HG03558 (cell line): ENCODE data around the gene EIPR1.

Source experiments
- ATAC-seq: cut with Tn5 transposase; IDR thresholded peaks from one replicate; pipeline ENCODE4 v1.9.1; 2021; ENCODE audit warnings: moderate number of reproducible peaks; ENCODE audit not compliant: unreplicated experiment; ENCODE audit errors: extremely low read depth

EIPR1 gene

DNA sequence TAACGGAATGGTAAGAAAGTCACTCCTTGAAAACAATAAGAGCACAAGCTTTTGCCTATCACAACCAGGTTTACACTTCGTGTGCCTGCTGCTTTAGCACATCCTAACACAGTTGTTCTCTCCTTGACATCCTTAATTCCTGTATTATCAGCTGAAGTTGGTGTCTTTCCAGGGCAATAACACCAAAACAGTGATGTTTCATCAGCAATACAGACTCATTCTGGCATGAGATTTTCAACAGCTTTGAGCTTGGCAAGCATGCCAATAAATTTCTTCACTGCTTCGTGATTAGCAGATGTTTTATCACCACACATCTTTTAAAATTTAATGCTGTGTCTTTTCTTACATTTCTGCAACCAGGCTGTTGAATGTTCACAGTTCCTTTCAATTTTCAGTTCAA, 148.4 kb downstream of the EIPR1 start:
- no peak for ATAC-seq

- no peak for ATAC-seq
Observed at GRCh38 chr2:3224681-3225080, 152.9 kb downstream of the EIPR1 start.

DNA sequence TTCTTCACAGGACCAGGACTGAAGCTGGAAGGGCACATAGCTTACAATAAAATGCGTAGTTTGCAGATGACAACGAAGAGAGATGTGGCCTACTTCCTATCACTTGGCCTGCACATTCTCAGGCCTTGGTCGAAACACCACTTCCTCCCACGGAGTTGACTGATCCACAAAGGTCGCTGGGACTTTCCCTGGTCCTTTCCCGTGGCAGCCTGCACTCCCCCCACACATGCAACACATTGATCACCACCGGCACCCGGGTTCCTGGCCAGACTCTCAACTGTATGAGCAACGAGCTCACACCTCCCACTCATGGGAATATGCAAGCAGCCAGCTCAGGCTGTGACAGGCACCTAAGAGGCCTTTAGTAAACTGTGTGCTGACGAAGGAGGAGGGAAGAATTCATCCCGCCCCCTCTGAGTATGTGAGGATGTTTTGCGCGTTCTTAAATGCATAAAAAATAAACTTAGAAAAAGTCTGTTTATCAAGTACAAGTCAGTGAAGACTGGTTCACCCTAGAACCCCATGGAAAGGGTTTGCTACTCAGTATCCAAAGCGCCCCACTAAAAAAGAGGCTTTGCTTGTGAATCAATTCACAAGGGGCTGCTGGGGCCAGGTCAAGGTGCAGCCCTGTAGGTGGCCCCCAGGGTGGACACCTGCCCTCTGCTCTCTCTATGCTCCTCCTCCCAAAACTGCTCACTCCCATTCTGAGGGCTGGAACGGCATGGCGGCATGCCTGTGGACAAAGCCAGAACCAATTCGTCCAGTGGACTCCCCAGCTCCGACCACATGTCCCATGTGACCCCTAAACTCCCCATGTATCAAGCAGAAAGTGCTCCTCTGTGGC, 154.3 kb downstream of the EIPR1 start:
- peak; percentile 95 for ATAC-seq

DNA sequence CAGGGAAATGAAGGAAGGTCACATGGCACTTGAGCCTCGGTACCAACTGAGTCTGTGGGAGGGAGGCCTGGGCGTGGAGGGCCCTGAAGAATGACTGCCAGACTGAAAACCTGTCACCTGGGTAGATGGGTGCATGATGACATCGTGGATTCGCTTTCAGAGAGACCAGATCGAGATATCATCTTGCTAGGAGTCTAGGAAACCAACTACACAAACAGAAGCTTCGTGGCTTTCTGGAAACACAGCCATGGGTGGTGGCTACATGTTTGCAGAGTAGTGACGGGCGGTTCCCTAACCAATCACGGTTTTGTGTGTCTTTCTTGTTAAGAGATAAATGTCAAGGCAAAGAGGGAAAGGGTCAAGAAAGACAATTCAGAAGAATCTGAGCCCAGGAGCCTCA, 155.0 kb downstream of the EIPR1 start:
- ATAC-seq: peak; percentile 25

GRCh38 chr2:3219536-3219935, 158.1 kb downstream of the EIPR1 start:
- no peak for ATAC-seq

- no peak for ATAC-seq
Observed at GRCh38 chr2:3217646-3218045, 160.0 kb downstream of the EIPR1 start.

- no peak for ATAC-seq
Observed at GRCh38 chr2:3216841-3217495, 160.7 kb downstream of the EIPR1 start.

GRCh38 chr2:3214806-3215404, 162.7 kb downstream of the EIPR1 start:
- no peak for ATAC-seq

DNA sequence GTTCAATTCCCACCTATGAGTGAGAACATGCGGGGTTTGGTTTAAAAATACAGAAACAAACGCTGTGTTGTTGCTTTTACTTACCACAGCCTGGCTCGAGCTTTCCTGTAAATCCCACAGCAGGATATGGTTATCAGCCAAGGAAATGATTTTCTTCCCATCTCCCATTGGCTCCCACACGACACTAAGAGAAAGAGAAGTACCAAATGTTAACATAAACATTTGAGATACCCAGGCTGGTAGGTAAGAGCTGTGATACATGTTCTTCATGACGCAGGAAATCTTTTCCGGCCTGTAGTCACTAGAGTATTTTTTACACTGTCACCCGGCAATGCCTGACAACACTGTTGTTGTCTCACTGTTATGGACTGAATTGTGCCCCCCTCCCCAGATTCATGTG, 163.6 kb downstream of the EIPR1 start:
- no peak for ATAC-seq

- no peak for ATAC-seq
Observed at GRCh38 chr2:3212984-3213383, 164.6 kb downstream of the EIPR1 start.

- no peak for ATAC-seq
Observed at GRCh38 chr2:3212061-3212362, 165.6 kb downstream of the EIPR1 start.

- ATAC-seq: no peak
Observed at GRCh38 chr2:3211256-3212060, 166.2 kb downstream of the EIPR1 start.

GRCh38 chr2:3210257-3210656, 167.4 kb downstream of the EIPR1 start:
- ATAC-seq: no peak

GRCh38 chr2:3209258-3209657, 168.4 kb downstream of the EIPR1 start:
- no peak for ATAC-seq

- ATAC-seq: no peak
Observed at GRCh38 chr2:3208591-3208990, 169.0 kb downstream of the EIPR1 start.

DNA sequence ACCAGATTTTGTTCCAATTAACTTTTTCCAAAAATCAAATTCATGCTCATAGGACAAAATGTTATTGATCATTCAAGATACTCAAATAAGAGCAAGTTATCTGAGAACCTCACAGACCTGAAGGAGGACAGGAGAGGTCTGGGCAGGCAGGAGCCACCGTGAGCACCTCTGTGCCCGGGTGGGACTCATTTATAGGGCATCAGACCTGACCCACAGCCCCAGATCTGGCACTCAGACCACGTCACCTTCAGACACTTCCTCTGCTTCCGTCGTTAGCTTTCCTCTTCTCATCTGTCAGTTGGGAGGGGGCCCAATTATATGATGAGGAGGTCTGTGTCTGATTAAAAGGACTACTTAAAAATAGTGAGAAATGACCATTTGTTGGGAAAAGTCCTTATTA, 169.4 kb downstream of the EIPR1 start:
- ATAC-seq: no peak

DNA sequence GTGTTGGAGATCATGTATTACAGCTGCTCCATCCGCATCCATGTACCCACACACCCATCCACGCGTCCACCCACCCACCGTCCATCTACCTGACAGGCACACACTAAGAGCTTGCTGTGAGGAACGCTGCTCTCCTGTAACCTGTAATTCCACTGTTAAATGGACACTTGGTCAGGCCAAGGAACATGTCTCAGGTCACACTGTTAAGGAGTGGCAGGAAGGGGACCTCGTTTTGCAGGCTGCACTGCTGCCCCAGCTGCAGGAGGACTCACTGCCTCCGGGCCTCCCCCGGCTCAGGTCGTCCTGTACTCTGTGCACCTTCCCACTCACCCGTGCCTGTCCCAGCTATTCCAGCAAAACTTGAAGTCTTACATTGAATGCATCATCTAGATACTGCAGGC, 170.5 kb downstream of the EIPR1 start:
- ATAC-seq: no peak

- no peak for ATAC-seq
Observed at GRCh38 chr2:3205845-3206244, 171.8 kb downstream of the EIPR1 start.

- no peak for ATAC-seq
Observed at GRCh38 chr2:3204031-3204821, 173.4 kb downstream of the EIPR1 start.

DNA sequence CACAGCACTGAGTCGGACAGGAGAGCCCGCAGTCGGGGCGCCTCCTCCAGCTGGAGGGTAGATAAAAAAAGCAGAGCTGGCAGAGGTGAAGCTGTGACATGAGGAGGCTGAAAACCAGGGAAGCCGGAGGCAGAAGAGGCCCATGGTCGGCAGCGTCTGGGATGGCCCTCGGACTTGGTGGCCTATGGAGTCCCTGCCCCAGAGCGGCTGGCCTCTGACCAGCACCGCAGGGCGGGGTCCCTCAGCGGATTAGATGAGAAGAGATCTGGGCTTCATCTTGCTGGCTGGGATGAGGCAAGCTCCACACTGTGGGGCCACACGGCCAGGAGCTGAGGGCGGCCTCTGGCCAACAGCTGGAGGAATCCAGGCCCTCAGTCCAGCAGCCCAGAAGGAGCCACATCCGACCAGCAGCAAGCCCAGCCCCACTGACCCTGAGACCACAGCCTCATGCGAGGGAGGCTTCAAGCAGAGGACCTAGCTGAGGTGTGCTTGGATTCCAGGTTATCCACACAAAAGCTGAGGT, 174.1 kb downstream of the EIPR1 start:
- ATAC-seq: no peak
